Measurements from ENCODE around the gene GALNT3. TPM values are rescaled to one million over a fixed set of nuclear protein-coding genes. Genes with fewer than 3 reads are reported as not detected.
A peak's percentile ranks its signal among the peaks of the same experiment; 100 is the strongest.

Gene GALNT3
- total RNA-seq, 1 experiment from 2014 or later: not detected

- DNase-seq (ENCODE audit: low read depth): no peak
Measured at GRCh38 chr2:165796129-165796528, 2.1 kb upstream of the GALNT3 start.

GRCh38 chr2:165795011-165795410 lies 964 bp upstream of the GALNT3 start:
- DNase-seq (ENCODE audit: low read depth): no peak

- DNase-seq (ENCODE audit: low read depth): no peak
Measured at GRCh38 chr2:165794536-165794928, 485 bp upstream of the GALNT3 start.

GRCh38 chr2:165793161-165793778 lies 777 bp downstream of the GALNT3 start:
- no peak for DNase-seq (ENCODE audit: low read depth)

GRCh38 chr2:165792104-165792454 lies 2.0 kb downstream of the GALNT3 start:
- no peak for DNase-seq (ENCODE audit: low read depth)

- DNase-seq (ENCODE audit: low read depth): peak; percentile 21
Measured at GRCh38 chr2:165791421-165792103, 2.5 kb downstream of the GALNT3 start.

GRCh38 chr2:165790466-165790865 lies 3.6 kb downstream of the GALNT3 start:
- no peak for DNase-seq (ENCODE audit: low read depth)

- DNase-seq (ENCODE audit: low read depth): no peak
Measured at GRCh38 chr2:165787334-165787733, 6.7 kb downstream of the GALNT3 start.

- no peak for DNase-seq (ENCODE audit: low read depth)
Measured at GRCh38 chr2:165779706-165780105, 14.3 kb downstream of the GALNT3 start.

- no peak for DNase-seq (ENCODE audit: low read depth)
Measured at GRCh38 chr2:165778653-165779451, 15.2 kb downstream of the GALNT3 start.

- no peak for DNase-seq (ENCODE audit: low read depth)
Measured at GRCh38 chr2:165778187-165778556, 15.9 kb downstream of the GALNT3 start.

GRCh38 chr2:165777522-165778186 lies 16.4 kb downstream of the GALNT3 start:
- no peak for DNase-seq (ENCODE audit: low read depth)

- DNase-seq (ENCODE audit: low read depth): no peak
Measured at GRCh38 chr2:165776796-165777195, 17.3 kb downstream of the GALNT3 start.

- DNase-seq (ENCODE audit: low read depth): no peak
Measured at GRCh38 chr2:165776013-165776412, 18.0 kb downstream of the GALNT3 start.

- DNase-seq (ENCODE audit: low read depth): no peak
Measured at GRCh38 chr2:165773684-165774083, 20.4 kb downstream of the GALNT3 start.

GRCh38 chr2:165772183-165772582 lies 21.9 kb downstream of the GALNT3 start:
- DNase-seq (ENCODE audit: low read depth): no peak

- DNase-seq (ENCODE audit: low read depth): no peak
Measured at GRCh38 chr2:165766326-165766927, 27.6 kb downstream of the GALNT3 start.

GRCh38 chr2:165762723-165763122 lies 31.3 kb downstream of the GALNT3 start:
- DNase-seq (ENCODE audit: low read depth): no peak

GRCh38 chr2:165757906-165758675 lies 36.0 kb downstream of the GALNT3 start:
- no peak for DNase-seq (ENCODE audit: low read depth)

GRCh38 chr2:165746501-165746900 lies 47.5 kb downstream of the GALNT3 start:
- no peak for DNase-seq (ENCODE audit: low read depth)

- peak; percentile 11 for DNase-seq (ENCODE audit: low read depth)
Measured at GRCh38 chr2:165745916-165746315, 48.1 kb downstream of the GALNT3 start.

All from RPMI7951 (cell line).